Fibroblast of skin of back (primary cell): ENCODE measurements around the gene C17orf107.

Experiments used
- DNase-seq: peaks from one replicate; pipeline ENCODE4 v3.0.0-alpha.2; 2013

Gene C17orf107

DNA sequence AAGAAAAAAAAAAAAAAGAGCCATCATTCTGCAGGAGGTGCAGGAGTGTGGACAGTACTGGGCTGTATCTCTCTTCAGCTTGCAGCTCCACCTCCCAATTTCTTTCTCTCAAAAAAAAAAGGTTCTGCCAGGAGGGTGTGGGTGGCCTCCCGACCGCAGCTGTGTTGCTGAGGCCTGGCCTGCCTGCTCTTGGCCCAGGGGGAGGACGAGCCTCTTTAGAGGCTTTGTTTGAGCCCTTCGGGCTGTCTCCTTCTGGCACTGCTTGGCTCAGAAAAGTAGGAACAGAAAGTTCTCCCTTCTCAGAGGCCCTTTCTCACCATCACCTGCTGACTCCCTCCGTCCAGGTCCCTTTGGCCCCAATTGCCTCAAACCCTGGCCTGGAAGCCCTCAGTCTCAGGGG is 22.2 kb upstream of the C17orf107 start:
- no peak for DNase-seq

DNA sequence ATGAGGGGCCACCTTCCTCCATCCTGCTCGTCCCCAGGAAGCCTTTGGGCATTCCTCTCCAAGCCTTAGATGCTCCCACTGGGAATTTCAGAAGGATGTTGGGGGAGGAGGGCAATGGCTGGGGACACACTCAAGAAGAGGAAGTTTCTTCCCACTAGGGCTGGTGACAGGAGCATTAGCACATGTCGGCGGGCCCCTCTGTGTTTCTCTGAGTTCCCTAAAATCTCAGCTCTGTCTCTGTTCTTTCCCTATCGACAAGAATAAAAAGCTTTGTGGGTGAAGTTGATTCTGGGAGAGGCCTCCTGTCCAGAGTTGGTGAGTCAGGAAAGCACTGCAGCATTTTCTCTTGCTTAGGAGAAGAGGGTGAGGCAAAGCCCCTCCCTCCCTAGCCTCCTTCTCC is 19.7 kb upstream of the C17orf107 start:
- DNase-seq, result no peak

DNA sequence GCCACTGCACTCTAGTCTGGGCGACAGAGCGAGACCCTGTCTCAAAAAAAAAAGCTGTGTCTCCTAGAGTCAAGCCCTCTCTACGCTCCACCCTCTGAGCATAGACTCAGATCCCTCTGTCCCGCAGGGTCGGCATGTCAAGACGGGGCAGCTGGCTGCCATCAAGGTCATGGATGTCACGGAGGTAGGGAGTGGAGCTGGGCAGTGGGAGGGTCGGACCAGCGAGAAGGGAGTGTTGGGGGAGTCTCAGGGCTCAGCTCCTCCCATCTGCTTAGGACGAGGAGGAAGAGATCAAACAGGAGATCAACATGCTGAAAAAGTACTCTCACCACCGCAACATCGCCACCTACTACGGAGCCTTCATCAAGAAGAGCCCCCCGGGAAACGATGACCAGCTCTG is 18.5 kb upstream of the C17orf107 start:
- DNase-seq, result no peak

DNA sequence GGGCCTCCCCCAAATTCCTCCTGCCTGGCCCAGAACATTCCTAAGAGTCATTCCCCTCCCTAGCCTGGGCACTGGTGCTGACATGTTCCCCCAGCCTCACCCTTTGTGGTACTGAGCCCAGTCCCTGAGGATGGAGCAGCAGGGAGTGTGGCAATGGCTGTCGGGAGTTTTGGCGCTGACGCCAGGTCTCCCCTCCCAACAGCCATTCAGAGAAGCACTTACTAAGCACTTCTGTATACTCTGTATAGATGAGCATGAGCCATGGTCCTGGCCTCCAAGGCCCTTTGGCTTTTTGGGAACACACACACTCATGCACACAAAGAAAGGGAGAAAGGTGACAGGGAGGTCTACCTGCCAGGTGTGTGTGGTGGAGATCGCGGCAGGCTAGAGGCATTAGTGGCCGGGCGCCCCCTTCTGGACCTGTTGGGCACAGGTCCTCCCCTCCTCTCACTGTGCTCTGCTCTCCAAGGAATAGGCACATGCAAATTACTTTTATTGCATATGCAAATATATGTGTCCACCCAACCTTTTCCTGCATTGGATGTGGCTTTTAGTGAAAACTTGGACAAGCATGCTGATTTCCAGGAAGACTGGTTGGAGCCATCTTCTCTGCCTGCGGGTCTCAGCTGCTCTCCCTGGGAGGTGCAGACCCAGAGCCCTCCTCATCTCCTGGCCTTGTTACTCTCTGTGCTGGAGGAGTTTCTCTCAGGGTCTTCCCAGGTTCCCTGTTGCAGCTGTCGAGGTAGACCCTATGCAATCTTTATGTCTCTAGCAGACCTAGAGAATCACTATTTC is 17.4 kb upstream of the C17orf107 start:
- DNase-seq, result peak; percentile 23

DNA sequence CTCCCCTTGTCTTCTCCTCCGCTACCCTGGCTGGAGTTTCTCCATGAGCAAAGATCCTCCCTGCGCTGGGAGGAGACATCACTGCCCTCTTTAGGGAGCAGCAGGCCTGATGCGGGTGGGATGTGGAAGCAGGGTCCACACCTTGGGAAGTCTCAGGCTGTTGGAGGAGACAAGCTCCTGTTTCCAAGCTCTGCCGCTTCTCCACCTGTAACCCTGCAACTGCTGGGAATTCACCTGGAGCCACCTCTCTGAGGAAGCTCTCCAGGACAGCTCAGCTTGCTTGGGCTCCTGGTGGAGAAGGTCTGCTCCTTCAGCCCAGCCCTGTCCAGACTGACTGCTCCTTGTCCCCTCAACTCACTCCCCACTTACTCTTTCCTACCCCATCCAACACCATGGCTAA is 14.8 kb upstream of the C17orf107 start:
- no peak for DNase-seq

DNA sequence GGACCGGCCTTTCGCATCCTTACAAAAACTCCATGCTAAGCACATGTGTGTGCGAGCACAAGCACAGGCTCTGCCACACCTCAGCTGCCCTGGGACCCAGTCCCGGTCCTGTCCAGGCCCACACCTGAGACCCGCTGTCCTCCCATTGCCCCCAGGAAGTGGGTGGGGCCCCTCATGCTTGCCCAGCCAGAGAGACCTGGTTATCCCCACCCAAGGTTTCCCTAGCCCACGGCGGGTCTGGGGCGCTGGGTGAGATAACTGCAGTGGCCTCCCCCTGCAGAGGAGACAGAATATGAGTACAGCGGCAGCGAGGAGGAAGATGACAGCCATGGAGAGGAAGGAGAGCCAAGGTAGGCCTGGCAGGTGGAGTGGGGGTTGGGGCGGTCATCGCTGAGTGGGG is 12.5 kb upstream of the C17orf107 start:
- no peak for DNase-seq

DNA sequence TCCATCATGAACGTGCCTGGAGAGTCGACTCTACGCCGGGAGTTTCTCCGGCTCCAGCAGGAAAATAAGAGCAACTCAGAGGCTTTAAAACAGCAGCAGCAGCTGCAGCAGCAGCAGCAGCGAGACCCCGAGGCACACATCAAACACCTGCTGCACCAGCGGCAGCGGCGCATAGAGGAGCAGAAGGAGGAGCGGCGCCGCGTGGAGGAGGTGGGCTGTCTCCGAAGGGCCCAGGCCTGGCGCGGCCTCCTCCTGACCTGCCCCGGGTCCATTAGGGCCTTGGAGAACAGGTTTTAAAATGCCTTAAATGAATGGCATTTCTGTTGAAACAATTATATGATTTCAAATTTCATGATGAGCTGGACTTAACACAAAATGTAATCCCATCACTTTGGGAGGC is 11.8 kb upstream of the C17orf107 start:
- DNase-seq, result no peak

DNA sequence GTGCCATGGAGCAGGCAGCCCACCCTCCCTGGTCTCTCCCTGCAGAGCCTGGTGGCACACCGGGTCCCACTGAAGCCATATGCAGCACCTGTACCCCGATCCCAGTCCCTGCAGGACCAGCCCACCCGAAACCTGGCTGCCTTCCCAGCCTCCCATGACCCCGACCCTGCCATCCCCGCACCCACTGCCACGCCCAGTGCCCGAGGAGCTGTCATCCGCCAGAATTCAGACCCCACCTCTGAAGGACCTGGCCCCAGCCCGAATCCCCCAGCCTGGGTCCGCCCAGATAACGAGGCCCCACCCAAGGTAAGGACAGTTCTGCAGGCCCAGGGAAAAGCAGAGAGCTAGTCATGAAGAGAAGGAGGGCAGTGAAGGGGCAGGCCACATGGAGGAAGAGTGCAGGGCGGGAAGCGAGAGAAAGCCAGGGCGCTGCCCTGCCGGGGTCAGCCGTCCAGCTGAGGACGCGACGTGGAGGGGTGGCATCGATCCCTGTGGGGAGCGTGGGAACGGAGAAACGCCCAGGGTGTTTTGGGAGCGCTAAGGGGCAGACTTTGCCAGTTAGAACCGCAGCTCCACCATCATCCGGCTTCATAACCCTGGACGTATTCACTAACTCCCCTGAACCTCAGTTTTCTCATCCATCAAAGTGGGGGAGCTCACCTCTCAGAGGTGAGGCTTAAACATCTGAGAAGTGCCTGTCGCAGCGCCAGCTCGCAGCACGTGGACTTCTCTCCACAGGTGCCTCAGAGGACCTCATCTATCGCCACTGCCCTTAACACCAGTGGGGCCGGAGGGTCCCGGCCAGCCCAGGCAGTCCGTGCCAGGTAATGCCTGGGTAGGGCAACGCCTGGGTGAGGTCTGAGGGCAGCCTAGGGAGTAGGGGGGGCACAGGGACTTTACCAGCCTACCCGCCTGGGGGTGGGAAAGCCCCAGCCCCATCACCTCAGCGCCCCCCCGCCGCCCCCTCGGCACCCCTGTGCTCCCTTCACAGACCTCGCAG is 7.6 kb upstream of the C17orf107 start:
- DNase-seq, result no peak

DNA sequence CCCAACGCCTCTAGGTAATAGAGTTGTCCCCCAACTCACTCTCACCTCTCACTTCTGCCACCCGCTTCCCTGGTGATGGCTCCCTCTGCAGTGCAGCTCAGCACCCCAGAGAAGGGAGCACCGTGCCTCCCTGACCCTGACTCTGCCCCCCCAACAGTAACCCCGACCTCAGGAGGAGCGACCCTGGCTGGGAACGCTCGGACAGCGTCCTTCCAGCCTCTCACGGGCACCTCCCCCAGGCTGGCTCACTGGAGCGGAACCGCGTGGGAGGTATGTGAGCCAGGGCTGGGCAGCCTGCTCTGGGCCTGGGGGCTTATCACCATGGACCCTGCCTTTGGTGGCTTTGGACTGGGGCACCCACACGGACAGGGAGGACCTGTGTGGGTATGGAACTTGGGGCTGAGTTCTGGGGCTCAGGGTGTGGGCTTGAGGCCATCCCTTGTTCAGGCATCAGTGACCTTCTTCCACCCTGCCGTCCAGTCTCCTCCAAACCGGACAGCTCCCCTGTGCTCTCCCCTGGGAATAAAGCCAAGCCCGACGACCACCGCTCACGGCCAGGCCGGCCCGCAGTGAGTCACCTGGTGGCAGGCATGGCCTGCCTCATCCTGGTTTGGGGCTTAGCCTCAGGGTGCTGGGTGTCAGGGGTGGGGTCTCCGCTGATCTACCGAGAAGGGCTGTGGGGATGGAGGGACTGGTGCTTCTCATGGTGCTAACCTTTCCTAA is 6.7 kb upstream of the C17orf107 start:
- DNase-seq, result no peak

DNA sequence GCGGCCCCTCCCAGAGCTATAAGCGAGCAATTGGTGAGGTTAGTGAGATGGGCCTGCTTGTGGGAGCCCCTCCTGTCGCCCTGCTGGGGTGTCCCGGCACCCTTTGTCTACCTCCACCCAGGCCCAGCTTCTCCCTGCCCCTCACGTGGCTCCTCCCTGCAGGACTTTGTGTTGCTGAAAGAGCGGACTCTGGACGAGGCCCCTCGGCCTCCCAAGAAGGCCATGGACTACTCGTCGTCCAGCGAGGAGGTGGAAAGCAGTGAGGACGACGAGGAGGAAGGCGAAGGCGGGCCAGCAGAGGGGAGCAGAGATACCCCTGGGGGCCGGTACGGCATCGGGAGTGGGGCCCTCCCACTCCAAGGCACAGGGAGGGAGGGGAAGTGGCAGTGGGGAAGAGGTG is 6.1 kb upstream of the C17orf107 start:
- DNase-seq, result no peak

DNA sequence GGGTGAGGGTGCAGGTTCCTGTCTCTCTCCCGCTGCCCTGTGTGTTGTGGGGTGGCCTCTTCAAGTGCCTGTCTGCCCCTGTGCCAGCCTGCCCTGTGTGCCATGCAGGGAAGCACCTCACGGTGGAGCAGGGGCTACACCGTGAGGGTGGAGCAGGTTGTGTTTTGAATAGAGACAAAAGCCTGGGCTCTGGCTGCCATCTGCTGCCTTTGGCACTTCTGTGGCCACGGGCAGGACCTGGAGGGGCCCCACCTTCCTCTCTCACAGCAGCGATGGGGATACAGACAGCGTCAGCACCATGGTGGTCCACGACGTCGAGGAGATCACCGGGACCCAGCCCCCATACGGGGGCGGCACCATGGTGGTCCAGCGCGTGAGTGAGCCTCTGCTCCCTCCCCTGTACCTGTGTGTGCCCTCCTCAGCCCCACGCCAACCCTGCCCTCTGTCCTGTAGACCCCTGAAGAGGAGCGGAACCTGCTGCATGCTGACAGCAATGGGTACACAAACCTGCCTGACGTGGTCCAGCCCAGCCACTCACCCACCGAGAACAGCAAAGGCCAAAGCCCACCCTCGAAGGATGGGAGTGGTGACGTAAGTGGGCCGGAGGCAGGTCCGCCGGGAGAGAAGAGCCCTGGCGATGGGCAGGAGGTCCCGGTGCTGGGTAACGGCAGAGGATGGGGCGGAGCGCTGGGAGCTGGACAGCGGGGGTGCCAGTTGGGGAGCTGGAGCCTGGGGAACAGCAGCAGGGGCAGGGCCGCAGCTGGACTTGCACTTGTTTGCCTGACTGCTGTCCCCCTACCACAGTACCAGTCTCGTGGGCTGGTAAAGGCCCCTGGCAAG is 5.4 kb upstream of the C17orf107 start:
- DNase-seq, result no peak

DNA sequence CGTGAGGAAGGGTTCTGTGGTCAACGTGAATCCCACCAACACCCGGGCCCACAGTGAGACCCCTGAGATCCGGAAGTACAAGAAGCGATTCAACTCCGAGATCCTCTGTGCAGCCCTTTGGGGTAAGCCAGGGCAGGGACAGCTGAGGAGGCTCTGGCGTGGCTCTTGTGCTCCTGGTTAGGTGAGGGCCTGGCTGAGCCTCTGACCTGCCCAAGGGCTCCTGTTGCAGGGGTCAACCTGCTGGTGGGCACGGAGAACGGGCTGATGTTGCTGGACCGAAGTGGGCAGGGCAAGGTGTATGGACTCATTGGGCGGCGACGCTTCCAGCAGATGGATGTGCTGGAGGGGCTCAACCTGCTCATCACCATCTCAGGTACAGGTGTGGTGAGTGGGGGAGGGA is 4.2 kb upstream of the C17orf107 start:
- no peak for DNase-seq

DNA sequence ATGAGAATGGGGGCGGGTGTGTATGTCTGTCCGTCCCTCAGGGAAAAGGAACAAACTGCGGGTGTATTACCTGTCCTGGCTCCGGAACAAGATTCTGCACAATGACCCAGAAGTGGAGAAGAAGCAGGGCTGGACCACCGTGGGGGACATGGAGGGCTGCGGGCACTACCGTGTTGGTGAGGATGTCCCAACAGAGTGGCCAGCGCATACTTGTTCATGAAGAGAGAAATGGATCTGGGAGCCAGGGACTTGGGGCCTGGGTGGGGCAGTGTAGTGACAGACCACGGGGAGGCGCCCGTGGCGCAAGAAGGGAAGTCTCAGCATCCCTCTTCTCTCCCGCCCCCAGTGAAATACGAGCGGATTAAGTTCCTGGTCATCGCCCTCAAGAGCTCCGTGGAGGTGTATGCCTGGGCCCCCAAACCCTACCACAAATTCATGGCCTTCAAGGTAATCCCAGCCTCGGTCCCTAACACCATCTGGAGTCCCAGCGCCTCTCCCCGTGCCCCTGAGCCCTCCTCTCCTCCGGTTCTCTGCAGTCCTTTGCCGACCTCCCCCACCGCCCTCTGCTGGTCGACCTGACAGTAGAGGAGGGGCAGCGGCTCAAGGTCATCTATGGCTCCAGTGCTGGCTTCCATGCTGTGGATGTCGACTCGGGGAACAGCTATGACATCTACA is 3.5 kb upstream of the C17orf107 start:
- DNase-seq, result no peak

DNA sequence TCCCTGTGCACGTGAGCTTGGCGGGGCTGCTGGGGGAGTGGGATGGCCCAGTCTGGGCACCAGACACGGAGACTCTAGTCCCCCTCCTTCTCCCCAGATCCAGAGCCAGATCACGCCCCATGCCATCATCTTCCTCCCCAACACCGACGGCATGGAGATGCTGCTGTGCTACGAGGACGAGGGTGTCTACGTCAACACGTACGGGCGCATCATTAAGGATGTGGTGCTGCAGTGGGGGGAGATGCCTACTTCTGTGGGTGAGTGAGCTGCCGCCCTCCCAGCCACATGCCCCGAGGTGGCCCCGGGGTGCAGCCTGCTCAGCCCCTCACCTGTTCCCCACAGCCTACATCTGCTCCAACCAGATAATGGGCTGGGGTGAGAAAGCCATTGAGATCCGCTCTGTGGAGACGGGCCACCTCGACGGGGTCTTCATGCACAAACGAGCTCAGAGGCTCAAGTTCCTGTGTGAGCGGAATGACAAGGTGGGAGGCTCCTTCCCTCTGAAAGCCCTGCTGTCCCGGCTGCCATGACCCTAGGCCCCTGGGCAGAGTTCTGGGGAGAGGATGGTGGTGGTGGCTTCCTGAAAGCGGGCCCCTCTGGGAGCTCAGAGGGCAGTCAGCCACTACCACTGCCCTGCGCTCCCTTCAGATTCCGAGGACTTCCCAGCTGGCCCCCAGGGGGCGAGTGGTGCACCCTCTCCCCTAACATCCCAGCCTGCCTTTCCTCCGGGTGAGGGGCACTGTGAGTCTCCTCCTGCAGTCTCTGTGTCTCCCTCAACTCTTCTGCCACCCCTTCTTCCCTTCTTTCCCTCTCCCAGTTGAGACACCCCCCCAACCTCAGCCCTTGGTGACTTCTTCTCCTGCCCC is 2.8 kb upstream of the C17orf107 start:
- DNase-seq, result no peak

DNA sequence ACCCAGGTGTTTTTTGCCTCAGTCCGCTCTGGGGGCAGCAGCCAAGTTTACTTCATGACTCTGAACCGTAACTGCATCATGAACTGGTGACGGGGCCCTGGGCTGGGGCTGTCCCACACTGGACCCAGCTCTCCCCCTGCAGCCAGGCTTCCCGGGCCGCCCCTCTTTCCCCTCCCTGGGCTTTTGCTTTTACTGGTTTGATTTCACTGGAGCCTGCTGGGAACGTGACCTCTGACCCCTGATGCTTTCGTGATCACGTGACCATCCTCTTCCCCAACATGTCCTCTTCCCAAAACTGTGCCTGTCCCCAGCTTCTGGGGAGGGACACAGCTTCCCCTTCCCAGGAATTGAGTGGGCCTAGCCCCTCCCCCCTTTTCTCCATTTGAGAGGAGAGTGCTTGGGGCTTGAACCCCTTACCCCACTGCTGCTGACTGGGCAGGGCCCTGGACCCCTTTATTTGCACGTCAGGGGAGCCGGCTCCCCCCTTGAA is 2.1 kb upstream of the C17orf107 start:
- no peak for DNase-seq

DNA sequence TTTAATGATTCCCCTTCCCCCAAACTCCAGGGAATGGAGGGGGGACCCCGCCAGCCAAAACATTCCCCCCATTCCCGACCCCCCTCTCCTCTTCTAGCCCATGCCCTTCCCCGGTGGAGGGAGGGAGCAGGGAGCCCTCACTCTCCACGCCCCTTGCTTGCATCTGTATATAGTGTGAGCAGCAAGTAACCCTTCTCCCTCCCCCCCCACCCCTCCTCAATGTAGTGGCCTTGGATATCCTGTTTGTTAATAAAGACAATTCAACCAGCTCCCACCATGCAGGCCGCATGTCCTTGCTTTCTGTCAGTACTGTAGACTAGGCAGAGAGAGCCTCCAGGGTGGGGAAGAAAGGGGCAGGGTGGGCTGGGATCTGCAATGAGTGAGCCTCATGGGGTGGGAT is 1.6 kb upstream of the C17orf107 start:
- DNase-seq, result no peak

DNA sequence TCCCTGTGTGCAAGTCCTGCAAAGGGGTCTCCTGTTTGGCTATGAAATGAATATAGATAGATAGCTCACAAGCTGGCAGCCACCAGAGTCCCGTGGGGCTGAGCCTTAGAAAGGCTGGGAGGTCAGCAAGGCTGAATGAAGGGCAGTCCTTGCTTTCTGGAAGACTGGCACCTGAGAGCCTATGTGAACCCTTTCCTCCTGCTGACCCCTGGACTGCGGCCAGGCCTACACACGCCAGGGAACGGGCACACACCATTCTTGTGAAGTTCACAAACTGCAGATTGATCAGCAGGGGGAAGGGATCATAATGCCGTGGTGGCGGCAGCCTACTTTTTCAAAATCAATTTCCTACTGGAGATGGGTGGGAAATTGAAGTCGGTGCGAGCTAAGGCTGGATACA is 985 bp upstream of the C17orf107 start:
- DNase-seq, result no peak

DNA sequence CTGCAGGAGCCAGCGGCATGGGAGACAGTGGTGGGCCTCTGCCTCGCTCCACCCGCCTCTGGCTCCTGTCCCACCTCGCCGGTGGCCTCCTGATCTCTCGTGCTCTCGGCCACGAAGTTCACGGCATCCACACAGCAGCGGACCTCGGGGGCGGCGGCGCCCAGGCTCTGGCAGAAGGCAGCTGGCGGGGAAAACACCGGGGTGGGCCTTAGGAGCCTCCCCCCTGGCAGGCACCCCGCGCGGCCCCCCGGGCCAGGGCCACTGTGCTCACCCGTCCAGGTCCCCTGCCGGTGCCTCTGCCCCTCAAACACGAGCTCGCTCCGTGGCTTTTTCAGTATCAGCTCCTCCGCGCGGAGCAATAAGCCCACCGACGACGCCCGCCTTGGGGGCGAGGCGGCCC is 409 bp upstream of the C17orf107 start:
- no peak for DNase-seq

DNA sequence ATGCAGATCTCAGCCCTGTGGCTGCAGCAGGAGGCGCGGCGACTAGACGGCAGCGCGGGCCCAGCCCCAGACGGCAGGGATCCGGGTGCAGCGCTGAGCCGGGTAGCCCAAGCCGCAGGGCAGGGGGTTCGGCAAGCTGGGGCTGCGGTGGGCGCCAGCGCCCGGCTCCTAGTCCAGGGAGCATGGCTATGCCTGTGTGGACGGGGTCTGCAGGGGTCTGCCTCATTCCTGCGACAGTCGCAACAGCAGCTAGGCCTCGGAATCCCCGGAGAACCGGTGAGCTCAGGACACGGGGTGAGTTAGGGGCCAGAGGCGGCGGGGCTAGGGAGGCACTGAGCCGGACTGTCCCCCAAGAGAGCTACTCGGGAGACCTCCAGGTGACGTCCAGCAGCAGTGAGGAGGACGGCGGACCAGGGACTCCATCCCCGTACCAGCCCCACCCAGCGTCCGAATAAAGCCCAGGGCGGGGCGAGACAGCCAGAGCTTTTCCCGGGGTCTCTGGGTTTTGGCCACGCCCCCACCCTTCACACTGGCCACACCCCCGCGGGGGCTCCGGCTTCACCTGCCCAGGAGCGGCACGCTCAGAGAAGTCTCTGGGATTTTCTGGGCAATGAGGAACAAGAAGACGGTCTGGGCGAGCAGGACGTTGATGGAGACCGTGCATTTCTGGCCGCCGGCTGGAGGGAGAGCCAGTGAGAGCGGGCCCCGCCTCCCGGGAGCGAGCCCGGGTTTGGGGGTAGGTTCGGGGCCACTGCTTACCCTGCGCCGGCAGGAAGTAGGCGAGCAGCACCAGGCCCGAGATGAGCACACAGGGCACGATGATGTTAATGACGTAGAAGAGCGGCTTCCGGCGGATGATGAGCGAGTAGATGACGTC is 1.1 kb downstream of the C17orf107 start:
- no peak for DNase-seq
